Muscle layer of duodenum (tissue), 2 donors: ENCODE results near the gene PCDH9.

ENCODE experiments used
- H3K27ac ChIP-seq: one replicate; pipeline ENCODE4 v1.7.0; 2013; ENCODE audit warnings: mild to moderate bottlenecking, low read length
- H3K27me3 ChIP-seq: one replicate; pipeline ENCODE4 v1.7.0; 2013; ENCODE audit warnings: low read depth, mild to moderate bottlenecking, control low read depth, low read length
- H3K36me3 ChIP-seq, 2 donors: one replicate each; pipeline ENCODE4 v1.7.0; 2013; ENCODE audit warnings: low read length in 2 of 2, control low read depth in 1 of 2, mild to moderate bottlenecking in 1 of 2; ENCODE audit not compliant: insufficient read depth in 2 of 2, control insufficient read depth in 1 of 2
- H3K4me1 ChIP-seq, 2 donors: one replicate each; pipeline ENCODE4 v1.7.0; 2013; ENCODE audit warnings: low read length in 2 of 2, mild to moderate bottlenecking in 2 of 2, control low read depth in 1 of 2, moderate library complexity in 1 of 2; ENCODE audit not compliant: insufficient read depth in 2 of 2, control insufficient read depth in 1 of 2
- H3K4me3 ChIP-seq, 2 donors: one replicate each; pipeline ENCODE4 v1.7.0; 2013; ENCODE audit warnings: low read length in 2 of 2, low read depth in 1 of 2, mild to moderate bottlenecking in 1 of 2
- H3K9me3 ChIP-seq, 2 donors: one replicate each; pipeline ENCODE4 v1.7.0; 2013; ENCODE audit warnings: low read length in 2 of 2, control low read depth in 1 of 2, mild to moderate bottlenecking in 1 of 2; ENCODE audit not compliant: control insufficient read depth in 1 of 2
- donor health status: healthy.

PCDH9 gene, protein sequence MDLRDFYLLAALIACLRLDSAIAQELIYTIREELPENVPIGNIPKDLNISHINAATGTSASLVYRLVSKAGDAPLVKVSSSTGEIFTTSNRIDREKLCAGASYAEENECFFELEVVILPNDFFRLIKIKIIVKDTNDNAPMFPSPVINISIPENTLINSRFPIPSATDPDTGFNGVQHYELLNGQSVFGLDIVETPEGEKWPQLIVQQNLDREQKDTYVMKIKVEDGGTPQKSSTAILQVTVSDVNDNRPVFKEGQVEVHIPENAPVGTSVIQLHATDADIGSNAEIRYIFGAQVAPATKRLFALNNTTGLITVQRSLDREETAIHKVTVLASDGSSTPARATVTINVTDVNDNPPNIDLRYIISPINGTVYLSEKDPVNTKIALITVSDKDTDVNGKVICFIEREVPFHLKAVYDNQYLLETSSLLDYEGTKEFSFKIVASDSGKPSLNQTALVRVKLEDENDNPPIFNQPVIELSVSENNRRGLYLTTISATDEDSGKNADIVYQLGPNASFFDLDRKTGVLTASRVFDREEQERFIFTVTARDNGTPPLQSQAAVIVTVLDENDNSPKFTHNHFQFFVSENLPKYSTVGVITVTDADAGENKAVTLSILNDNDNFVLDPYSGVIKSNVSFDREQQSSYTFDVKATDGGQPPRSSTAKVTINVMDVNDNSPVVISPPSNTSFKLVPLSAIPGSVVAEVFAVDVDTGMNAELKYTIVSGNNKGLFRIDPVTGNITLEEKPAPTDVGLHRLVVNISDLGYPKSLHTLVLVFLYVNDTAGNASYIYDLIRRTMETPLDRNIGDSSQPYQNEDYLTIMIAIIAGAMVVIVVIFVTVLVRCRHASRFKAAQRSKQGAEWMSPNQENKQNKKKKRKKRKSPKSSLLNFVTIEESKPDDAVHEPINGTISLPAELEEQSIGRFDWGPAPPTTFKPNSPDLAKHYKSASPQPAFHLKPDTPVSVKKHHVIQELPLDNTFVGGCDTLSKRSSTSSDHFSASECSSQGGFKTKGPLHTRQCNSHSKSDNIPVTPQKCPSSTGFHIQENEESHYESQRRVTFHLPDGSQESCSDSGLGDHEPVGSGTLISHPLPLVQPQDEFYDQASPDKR (N-terminal part only)

DNA sequence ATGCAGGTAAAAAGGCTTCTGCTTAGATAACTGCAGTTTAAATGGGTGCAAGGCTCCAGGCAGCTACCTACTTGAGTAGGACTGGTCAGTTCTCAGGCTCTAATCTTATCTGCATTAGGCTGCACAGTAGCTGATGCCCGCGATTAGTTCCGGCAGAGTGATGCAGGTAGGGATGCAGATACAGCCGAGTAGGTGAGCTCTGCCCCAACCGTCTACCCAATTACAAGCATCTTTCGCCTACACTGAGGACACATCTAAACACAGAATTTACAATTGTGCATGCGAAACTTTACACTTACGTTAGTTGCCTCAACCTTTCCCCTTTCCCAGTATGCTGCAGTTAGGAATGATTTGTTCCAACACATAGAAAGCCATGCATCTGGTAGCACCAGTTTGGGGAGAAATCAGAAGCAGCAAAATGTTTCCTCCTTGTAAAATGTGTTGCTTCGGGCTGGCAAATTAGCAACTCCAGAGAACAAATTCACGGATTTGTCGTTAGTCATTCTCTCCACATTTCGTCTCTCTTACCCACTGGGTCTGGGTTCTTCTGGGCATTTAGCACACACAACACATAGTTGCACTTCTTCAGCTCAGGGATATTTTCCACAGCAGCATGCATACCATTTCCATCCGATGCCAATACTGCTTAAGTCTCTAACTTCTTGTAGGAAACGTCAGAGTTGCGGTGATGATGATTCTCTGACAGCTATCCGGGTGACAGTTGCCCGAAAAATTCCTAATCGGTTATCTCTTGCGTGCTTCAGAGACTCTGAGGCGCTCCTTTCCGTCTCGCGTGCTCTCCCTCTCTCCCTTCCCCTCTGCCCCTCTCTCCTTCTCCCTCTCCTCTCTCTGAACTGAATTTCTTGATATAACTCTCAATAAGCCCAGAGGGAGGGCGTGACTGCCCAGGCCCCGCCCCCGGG, at the start of gene PCDH9:
TSS of gene PCDH9 (minus strand) at position 856 of the 923 bp plus-strand sequence. CDS start 1,896 bp downstream, outside the sequence.
- Histone ChIP-seq H3K36me3 (no peaks in the 10 kb centered on the region), H3K9me3 (no peaks in the 10 kb centered on the region), H3K4me1 (peaks cover 0 to 4% of the 10 kb centered on the region in 2 donors), H3K4me3 (peak within 1 kb of the TSS; percentile 89 to 90), H3K27me3 (no peaks in the 10 kb centered on the region), H3K27ac (peak within 1 kb of the TSS; percentile 71)

GRCh38 chr13:67278235-67278634, 48.1 kb upstream of the PCDH9 start:
- no peaks in the 10 kb centered on the region for H3K36me3 ChIP-seq
- no peaks in the 10 kb centered on the region for H3K9me3 ChIP-seq
- no peak overlapping the region for H3K4me3 ChIP-seq
- H3K27me3 ChIP-seq: no peaks in the 10 kb centered on the region
- H3K27ac ChIP-seq: no peak overlapping the region
- H3K4me1 ChIP-seq: no peaks in the 10 kb centered on the region

- H3K36me3 ChIP-seq: no peaks in the 10 kb centered on the region
- H3K9me3 ChIP-seq: no peaks in the 10 kb centered on the region
- no peaks in the 10 kb centered on the region for H3K27me3 ChIP-seq
- no peaks in the 10 kb centered on the region for H3K4me1 ChIP-seq
- no peak overlapping the region for H3K4me3 ChIP-seq
- H3K27ac ChIP-seq: no peak overlapping the region
Measured at GRCh38 chr13:67277581-67277980, 47.4 kb upstream of the PCDH9 start.

DNA sequence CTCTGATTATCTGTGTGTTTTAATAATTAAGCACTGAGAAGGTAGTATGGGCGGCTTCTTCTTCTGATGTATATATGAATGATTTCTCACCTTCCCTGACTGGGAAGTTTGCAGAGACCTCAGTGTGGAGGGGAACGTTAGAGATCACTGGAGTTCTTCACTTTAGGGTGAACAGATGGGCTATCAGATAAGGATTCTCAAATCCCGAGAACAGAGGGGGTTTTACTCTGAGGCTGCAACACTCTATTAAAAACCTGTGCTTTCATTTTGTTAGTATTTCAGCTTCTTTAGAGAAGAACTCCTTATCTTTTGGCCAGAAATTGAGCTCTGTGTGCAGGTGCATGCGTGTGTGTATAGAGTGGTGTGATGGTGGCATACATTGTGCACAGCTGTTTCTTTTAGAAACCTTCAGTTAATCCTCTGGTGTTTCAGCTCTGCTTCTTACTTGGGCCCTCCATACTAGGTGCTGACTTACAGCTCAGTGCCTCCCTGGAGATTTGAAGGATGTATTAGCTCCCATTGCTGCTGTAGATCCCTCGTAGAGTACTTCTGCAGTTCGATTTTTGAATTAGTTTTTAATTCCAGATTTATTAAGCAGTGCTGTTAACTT, 45.3 kb upstream of the PCDH9 start:
- Histone ChIP-seq H3K9me3 (no peaks in the 10 kb centered on the region), H3K4me3 (no peak overlapping the region), H3K27ac (no peak overlapping the region), H3K4me1 (no peaks in the 10 kb centered on the region), H3K27me3 (no peaks in the 10 kb centered on the region), H3K36me3 (no peaks in the 10 kb centered on the region)

- H3K4me1 ChIP-seq: no peaks in the 10 kb centered on the region
- no peaks in the 10 kb centered on the region for H3K36me3 ChIP-seq
- H3K27ac ChIP-seq: no peak overlapping the region
- no peaks in the 10 kb centered on the region for H3K9me3 ChIP-seq
- no peaks in the 10 kb centered on the region for H3K27me3 ChIP-seq
- no peak overlapping the region for H3K4me3 ChIP-seq
Measured at GRCh38 chr13:67273001-67273400, 42.9 kb upstream of the PCDH9 start.

GRCh38 chr13:67267136-67267535, 37.0 kb upstream of the PCDH9 start:
- Histone ChIP-seq H3K4me1 (no peaks in the 10 kb centered on the region), H3K27me3 (no peaks in the 10 kb centered on the region), H3K27ac (no peak overlapping the region), H3K4me3 (no peak overlapping the region), H3K9me3 (no peaks in the 10 kb centered on the region), H3K36me3 (no peaks in the 10 kb centered on the region)

- no peaks in the 10 kb centered on the region for H3K27me3 ChIP-seq
- H3K4me1 ChIP-seq: no peaks in the 10 kb centered on the region
- no peaks in the 10 kb centered on the region for H3K36me3 ChIP-seq
- H3K4me3 ChIP-seq: no peak overlapping the region
- H3K27ac ChIP-seq: no peak overlapping the region
- H3K9me3 ChIP-seq: no peaks in the 10 kb centered on the region
Measured at GRCh38 chr13:67259208-67259607, 29.1 kb upstream of the PCDH9 start.

- Histone ChIP-seq H3K4me3 (no peak overlapping the region), H3K9me3 (no peaks in the 10 kb centered on the region), H3K27me3 (no peaks in the 10 kb centered on the region), H3K27ac (no peak overlapping the region), H3K36me3 (no peaks in the 10 kb centered on the region), H3K4me1 (no peaks in the 10 kb centered on the region)
Measured at GRCh38 chr13:67258482-67258881, 28.3 kb upstream of the PCDH9 start.

DNA sequence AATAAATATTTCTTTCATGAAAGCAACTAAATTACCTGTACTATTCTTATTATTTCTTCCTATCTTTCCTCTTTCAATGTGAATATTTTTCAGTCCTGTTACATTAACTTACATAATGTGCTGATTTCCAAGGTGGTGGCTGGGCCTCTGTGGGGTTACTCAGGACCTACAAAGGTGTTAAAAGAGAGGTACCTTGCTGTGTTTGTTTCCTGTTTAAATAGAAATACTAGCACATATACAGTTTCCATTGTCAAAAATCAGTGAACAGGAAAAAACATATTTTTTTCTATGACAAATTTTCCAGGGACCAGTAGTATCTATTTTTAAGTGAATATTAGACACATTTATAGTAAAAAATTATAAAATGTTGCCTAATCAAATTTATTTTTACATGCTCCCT, 8.7 kb upstream of the PCDH9 start:
- no peak overlapping the region for H3K27ac ChIP-seq
- no peaks in the 10 kb centered on the region for H3K36me3 ChIP-seq
- no peaks in the 10 kb centered on the region for H3K27me3 ChIP-seq
- no peaks in the 10 kb centered on the region for H3K4me1 ChIP-seq
- H3K4me3 ChIP-seq: no peak overlapping the region
- H3K9me3 ChIP-seq: no peaks in the 10 kb centered on the region

GRCh38 chr13:67238277-67238859, 8.2 kb upstream of the PCDH9 start:
- H3K4me1 ChIP-seq: no peaks in the 10 kb centered on the region
- no peaks in the 10 kb centered on the region for H3K9me3 ChIP-seq
- no peak overlapping the region for H3K27ac ChIP-seq
- H3K36me3 ChIP-seq: no peaks in the 10 kb centered on the region
- H3K4me3 ChIP-seq: no peak overlapping the region
- no peaks in the 10 kb centered on the region for H3K27me3 ChIP-seq
